Brain pericyte (primary cell): ENCODE results near the gene STXBP6.

Experiments used
- DNase-seq: peaks from one replicate; pipeline ENCODE4 v3.0.0-alpha.2; 2012; ENCODE audit warnings: low read depth, low spot score

The STXBP6 gene

DNA sequence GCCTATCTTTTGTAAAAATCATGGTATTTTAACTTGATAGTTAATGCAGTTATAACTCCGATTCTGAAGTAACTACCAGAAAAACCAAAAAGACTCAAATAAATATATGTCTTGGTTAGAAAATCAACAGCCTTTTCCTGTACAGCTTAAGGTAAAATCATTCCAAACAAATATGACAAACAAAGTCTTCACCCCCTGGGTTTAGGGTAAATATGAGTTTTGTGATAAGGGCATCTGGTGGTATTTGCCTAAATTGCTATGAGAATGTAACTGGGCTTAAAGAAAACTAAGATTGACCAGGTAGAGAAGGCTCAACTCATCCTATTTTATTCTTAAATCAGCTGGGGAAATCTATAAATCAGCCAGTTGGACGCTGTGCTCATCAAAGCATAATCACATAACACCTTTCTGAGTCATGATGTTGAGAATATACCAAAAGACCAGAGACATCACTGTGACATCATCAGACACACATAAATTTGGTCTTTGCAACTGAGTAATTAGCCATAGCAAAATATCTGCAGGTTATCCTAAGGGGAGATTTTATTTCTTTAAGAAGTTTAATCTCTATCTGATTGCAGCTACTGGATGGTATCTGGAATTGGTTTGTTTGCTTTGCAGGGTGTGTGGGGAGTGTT is 133.9 kb downstream of the STXBP6 start:
- DNase-seq, result no peak

DNA sequence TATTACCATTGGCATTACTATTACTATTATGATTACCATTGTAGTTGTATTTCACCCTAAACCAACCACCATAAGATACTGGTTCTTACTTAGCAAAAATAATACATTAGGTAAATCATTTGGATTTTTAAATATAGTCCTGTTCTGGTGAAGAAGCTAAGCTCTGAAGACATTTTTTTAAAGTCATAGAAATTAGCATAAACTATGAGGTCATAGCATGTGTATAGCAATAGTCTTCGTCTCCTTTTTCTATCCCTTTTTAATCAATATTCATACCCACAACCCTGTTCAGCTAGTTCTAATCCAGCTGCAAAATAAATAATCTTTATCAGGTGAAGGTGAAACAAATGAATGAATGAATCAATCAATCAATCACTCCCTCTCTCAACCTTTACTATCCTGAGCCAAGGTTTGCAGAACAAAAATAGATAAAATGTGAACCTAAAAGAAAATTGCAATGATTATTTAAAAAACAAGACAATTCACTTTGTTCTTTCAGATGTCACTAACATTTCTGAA is 134.5 kb downstream of the STXBP6 start:
- DNase-seq, result no peak

DNA sequence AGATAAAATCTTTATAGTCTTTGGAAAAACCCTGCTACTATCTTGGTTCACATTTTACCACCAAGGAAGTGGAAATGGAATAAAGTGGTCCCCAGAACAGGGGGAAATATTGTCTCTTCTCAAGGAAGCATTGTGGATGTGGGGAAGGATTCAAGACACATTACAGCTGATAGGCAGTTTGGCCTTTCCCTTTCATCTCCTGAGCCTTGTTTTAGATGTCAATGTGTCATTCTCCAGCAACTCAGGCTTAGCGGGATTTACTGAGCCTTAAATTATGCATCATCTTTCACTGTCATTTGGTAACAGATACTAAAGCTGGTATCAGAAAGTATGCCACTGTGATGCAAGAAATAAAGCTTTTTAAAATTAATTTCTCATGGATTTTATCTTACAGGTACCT is 136.2 kb downstream of the STXBP6 start:
- no peak for DNase-seq

DNA sequence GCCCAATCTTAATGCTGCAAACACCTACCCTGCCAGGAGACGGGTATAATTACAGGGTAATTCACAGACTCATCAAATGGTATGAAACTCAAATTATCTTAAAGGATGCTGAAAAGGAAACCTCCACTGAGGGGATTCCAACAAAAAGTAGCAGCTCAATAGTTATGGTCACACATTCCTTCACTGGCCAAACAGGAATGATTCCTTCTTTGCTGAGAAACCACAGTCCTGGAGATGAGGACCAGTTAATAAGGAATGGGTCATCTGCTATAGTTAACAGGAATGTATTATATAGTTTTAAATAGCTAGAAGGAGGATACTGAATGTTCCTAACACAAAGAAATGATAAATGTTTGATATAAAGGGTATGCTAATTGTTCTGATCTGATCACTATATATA is 136.9 kb downstream of the STXBP6 start:
- no peak for DNase-seq

DNA sequence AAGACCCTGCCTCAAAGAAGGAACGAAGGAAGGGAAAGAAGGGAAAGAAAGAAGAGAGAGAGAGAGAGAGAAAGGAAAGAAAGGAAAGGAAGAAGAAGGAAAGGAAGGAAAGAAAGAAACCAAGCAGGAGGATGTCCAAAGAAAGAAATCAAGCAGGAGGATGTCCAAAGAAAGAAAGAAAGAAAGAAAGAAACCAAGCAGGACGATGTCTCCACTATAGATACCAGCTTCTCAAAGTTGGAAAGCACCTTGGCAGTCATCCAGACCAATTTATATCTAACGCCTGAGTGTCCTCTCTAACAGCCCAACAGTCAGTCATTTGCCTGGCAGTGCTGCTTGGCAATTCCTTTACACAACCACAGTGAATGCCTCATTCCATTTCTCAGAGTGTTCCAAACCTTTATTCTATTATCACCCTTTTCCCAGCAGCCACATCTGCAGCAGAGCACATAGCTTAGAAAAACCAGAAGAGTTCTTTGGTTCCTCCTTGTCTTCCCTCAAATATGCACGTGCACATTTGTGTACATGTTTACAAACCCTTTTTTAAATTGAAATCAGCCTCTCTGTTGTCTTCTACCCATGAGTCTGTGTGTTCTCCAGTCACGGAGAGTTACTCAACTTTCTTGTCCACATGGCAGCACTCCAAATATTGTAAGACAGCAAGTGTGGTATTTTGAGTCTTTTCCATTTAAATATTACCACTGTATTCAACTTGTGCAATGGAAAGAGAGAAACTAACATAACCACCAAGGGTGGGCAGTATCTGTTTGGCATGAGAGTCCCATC is 138.4 kb downstream of the STXBP6 start:
- no peak for DNase-seq

DNA sequence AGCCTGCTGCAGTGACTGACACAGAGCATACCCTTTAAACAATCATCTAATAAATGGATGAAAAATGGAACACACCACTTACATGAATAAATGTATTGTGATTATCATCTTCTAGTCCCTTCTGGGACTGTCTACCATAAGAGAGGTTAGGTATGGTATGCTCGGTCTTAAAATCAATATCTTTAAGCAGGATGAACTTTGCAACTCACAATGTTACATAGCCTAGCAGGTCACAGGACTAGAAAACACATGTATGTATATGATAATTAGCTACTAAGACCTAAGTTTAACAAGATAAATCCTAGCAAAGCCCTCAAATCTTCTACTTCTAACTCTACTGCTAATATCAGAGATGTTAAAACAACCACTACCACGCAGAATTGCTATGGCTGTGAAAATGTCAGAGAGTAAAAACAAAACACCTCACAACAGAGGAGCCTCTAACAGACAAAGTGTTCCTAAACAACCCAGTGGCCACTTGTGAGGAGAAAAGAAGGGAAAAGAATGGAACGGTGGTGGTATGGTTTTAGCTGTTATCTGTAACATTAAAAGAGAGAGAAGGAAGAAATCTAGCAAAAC is 139.4 kb downstream of the STXBP6 start:
- no peak for DNase-seq

DNA sequence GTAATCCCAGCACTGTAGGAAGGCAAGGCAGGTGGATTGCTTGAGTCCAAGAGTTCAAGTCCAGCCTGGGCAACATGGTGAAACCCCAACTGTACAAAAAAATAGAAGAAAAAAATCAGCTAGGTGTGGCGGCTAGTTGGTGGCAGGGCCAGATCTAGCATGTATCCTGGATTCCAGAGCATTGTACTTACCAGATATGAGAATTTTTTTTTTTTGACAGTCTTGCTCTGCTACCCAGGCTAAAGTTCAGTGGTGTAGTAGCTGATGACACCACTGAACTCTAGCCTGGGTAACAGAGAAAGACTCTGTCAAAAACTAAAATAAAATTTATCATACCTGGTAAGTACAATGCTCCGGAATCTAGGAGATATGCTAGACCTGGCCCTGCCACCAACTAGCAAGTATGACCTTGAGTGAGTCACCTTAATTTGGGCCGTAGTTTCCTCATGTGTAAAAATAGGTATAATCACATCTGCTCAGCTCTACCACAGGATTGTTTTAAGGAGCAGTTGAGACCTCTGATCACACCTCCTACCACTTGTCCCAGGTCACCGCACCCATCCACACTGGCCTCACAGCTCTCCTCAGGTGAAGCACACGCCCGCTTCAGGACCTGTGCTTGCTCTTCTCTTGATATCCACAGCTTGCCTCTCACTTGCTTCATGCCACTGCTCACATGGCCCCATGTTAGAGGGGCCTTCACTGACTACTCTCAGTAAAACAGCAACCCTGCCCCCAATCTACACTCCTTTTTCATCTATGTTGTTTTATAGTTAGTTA is 140.2 kb downstream of the STXBP6 start:
- DNase-seq, result no peak

DNA sequence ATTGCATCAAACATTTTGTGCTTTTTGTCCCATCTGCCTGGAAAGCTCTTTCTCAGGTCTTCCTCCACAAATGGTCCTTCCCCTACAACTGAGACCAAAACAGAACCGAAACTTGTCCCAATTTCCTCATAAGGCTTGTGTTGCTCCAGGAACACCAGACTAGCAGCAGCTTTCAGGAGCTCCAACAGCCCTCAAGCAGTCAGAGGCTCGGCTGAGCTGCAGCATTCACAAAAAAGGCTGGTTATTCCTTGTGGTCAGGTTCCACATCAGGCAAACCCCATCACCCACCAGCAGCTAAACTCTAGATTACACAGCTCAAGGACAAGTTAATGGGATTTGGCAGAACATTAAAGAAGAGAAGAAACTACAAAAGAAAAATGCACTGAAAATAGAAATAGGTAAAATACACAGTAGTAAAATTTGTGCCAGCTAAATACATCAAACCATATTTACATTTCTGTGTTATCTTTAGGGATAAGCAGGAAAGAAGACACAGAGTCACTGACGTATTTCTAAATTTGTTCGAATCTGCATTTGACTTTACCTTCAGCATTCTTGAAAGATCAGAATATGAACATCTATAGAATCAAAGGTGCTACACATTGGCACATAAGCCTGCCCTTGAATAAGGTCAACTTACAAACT is 141.2 kb downstream of the STXBP6 start:
- DNase-seq, result no peak

DNA sequence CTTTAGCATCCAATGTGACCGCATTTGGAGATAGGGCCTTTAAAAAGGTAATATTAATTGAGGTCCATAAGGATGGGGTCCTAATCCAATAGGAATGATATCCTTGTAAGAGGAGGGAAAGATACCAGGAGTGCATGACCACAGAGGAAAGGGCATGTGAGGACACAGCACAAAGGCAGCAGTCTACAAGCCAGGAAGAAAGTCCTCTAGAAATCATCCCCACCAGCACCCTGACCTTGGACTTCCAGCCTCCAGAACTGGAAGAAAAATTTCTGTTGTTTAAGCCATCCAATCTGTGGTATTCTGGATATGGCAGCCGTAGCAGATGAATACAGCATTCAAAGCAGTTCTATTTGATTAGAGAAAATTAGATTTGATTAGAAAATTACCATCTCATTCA is 145.4 kb downstream of the STXBP6 start:
- DNase-seq, result no peak

DNA sequence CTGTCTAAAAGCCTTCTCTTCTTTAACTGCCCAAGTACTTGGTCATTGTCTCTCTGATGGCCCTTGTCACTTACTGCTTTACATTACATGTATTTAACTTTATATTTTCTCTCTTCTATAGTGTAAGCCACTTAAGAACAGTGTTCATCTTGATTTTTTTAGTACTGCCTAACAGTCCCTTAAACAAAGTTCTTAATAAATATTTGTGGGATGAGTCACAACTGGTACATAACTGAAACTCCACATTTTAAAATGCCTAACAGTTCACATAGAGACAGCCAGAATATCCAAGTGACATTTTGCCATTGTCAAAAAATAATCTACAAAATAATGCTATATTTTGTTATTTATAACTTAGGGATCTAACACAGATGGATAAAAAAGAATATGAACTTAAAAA is 146.6 kb downstream of the STXBP6 start:
- DNase-seq, result no peak

DNA sequence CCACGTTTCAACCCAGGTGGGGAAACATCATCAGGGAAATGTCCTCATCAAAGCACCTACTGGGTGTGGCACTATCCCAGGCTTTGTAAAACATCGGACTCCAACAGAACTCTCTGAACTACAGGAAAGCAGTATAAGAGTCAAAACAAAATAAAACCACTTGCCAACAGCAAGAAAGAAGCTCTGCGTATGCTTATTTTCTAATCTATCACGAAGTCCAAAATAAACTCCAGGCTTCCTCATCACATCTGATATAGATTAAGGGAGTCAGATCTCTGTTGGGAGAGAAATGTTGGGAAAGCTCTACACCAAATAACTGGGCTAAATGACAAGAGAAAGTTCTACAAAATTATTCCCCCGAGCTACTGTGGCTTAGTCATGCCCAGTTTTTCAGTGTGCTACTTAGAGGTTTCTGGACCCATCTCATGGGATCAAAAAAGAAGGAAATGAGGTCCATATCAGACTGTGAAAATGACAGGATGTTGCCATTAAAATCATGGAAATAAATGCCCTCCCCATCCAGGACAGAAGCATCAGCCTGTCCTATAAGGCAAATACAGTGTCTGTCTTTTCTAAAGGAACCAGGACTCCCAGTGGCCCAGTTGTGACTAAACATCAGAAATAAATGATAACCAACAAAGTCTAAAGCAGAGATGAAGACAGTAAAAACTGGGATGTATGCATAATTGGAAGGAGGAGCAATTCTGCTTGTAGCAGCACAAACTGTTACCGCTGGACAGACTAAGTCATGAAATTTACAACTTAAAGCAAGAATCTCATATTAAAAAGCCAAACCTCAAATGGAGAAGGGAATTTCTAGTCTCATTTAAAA is 149.5 kb downstream of the STXBP6 start:
- DNase-seq, result peak; percentile 51

DNA sequence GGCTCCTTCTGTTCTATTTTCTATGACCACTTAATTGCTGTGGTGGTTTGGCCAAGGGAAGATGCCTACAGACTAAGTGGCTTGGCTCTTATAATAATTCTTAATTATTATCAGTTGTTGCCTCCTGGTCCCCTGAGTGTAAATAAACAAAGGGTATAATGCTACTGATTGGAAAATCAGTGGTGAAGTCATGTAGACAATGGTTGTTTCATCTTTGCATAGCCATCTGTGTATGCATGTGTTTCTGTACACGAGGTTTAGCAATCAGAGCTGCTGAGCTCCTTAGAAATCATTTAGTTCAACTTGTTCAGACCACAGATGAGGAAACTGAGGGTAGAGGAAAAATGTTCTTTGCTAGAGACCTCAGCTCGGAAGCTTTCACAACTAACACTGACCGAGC is 152.2 kb downstream of the STXBP6 start:
- DNase-seq, result no peak

DNA sequence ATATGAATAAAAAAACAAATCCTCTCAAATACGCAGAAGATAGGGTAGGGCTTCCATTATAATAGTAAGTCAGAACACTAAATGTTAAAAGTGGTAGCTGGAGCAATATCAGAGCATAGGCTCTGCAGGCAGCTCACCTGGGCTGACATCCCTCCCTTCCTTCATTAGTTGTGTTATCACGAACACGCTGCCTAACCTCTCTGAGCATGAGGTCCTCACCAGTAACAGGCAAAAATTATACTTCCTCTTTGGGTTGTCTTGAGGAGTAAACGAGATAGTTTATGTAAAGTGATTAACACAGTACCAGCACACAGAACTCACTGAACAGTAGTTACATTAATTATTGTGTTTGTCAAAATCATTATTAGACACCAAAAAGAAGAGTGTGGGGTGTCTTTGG is 154.3 kb downstream of the STXBP6 start:
- DNase-seq, result no peak

DNA sequence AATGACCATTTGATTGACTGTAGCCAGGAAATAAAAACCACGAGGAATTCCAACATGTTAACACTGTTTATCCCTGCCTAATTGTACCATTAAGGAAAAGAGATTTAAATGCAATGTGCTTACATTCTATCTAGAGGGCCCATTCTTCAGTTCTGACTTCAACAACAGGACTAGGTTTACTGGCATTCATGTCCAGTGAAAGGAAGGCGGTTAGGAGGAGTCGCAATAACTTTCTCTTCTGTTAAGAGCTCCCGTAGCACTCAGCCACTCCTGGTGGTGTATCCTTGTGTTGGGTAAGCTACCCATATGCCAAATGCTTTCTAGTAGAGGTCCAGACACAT is 154.7 kb downstream of the STXBP6 start:
- DNase-seq, result no peak

DNA sequence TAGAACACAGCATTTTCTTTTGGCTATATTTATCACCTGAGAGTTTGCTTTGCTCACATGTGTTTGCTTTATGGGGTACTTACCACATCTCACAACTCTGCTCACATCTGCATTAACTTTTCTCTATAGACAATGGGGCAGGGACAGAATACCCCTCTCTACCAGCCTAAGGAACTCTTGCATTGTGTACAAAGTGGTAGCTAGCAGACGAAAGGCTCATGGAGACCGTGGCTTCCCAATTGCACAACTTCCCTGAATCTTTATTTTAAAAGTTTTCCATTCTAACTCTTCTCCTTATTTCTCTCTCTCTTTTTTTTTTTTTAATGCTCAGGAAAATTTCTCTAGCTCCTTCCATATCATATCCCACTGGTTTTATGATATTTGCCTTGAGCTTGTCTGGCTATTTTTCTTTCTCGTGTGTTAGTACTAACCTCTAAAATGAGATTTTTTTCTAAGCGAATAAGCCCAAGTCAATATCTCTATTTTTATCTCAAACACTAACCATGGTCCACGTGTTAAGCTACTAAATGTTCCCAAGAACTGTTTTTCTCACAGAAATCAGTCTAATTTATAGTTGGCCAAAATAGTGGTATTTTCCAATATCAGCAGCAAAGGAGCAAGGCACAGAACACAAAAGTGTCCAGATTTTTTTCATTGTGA is 155.2 kb downstream of the STXBP6 start:
- no peak for DNase-seq

DNA sequence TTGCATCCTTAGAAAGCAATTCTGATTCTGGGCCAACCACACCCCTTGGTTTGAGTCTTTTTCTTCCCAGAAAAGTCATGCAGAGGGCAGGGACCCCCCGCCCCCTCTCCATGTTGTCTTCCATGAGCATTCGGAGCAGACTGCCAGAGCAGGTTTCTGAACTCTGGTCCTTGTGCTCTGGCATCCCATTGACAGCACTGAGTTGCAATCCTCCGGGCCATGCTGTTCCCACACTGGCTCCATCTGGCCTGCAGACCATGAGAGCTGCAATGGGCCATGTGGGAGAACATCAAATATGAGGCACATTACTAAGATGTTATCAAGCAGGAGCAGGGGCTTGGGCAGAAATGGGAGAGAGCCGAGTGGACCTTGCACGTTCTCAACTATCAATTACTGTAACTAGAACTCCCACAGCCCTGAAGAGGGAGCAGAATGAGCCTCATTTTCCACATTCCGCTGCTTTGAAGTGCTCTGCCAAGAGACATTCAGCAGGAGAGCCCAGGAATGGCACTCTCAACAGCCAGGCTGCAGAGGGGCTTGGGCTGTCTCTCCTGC is 157.4 kb downstream of the STXBP6 start:
- no peak for DNase-seq

DNA sequence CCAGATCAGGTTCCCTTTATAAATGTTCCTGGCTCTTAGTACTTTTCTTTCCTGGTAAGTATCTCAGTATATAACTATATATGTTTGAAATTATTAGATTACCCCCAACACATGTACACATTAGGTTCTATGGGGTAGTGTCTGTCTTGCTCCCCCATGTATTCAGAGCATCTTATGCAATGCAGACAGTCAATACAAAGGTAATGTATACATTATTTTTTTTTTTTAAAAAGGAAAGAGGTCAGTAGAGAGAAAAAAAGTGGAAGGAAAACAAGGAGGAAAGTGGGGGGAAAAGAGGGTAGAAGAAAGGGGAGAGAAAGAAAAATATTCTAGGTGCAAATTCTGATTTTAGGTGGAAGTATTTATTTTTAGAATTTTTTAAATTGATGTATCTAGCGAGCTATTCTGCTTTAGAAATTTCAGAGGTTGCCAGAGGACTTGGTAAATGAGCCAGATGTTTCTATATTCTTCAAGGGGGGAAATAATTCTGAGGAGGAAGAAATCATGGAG is 157.9 kb downstream of the STXBP6 start:
- DNase-seq, result no peak

DNA sequence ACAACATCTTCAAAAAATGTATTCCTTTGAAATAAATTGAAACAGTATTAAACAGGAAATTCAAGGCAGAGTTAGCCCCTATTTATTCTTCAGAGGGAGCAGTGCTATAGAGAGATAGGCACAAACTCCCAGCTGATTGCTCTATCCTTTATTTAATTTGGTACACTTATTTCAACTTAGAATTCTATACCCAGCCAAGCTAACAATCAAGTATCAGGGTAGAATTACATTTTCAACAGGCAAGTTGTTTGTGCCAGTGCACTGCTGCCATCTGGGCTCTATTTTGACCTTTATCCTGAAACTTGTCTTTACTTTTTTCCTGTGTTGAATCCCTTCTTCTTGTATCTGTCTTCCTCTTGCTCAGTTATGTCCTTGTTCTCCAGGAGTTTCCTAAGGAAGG is 159.2 kb downstream of the STXBP6 start:
- no peak for DNase-seq

DNA sequence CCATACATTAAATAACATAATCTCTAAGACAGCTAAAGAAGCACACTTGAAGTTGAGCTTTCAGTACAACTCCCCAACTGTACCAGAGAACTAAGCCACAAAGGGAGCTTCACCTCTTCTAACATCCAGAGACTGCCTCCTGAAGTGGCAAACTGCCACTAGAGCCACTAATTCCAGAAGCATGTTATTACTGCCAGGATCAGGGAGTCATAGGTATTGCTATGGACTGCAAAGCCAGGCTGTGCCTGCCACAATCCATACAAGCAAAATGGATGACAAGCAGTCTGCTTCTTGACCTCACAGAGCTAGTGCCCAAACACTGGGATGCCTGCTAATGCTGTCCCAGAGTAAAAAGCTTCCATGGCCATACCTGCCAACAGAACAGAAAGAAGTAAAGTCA is 160.1 kb downstream of the STXBP6 start:
- DNase-seq, result no peak

DNA sequence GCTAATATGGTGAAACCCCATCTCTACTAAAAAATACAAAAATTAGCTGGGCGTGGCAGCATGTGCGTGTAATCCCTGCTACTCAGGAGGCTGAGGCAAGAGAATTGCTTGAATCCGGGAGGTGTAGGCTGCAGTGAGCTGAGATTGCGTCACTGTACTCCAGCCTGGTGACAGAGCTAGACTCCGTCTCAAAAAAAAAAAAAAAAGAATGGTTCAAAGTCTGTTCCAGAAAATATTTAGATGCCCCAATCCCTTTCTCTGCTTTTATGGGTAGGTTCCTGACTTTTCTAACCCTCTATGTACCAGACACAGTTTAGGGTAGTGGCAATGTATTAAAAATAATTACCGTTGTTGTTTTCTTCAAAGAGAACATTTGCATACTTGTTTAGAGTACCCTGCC is 161.4 kb downstream of the STXBP6 start:
- no peak for DNase-seq
